Activated CD8-positive, alpha-beta T cell treated with anti-CD3 and anti-CD28 coated beads, Interleukin-2, amount 10 ng/mL, durations not matched to agents 7 days and 5 days (primary cell): ENCODE measurements around the gene COX5A. TPM values are rescaled to one million over a fixed set of nuclear protein-coding genes. Genes with fewer than 3 reads are reported as not detected.
A peak's percentile ranks its signal among the peaks of the same experiment; 100 is the strongest.
"Not testable (repeated sequence)": the region's sequence is repeated elsewhere in the genome, so short reads cannot be mapped to it uniquely, and the experiment has no call there.

Source experiments
- ATAC-seq: fragments of 150-1000 bp; cut with Tn5 transposase; one replicate; pipeline ENCODE4 v1.10.0; 2021; ENCODE audit warnings: moderate library complexity
- CTCF ChIA-PET: fragments of 350-600 bp; sonication (Branson Sonifier 250); formaldehyde crosslinking; loops from one replicate; lab custom pipeline; 2021; ENCODE audit warnings: antibody characterized with exemption; lab: Charles Lee
- POLR2A ChIA-PET: fragments of 350-600 bp; sonication (Branson Sonifier 250); formaldehyde crosslinking; loops from one replicate; lab custom pipeline; 2021; ENCODE audit warnings: antibody characterized with exemption; lab: Charles Lee
- DNase-seq: peaks from one replicate; pipeline ENCODE4 v3.0.0-alpha.2; 2020
- H3K27ac Mint-ChIP-seq: one replicate; pipeline ENCODE4 v1.8.0; 2021; ENCODE audit warnings: mild to moderate bottlenecking, mixed read lengths
- H3K27me3 Mint-ChIP-seq: one replicate; pipeline ENCODE4 v1.8.0; 2021; ENCODE audit warnings: low read depth, mixed read lengths
- H3K36me3 Mint-ChIP-seq: one replicate; pipeline ENCODE4 v1.8.0; 2021; ENCODE audit warnings: low read depth, mixed read lengths
- H3K4me1 Mint-ChIP-seq: one replicate; pipeline ENCODE4 v1.8.0; 2021; ENCODE audit warnings: low read depth, mixed read lengths
- H3K4me3 Mint-ChIP-seq: one replicate; pipeline ENCODE4 v1.8.0; 2021; ENCODE audit warnings: mild to moderate bottlenecking, mixed read lengths
- H3K9me3 Mint-ChIP-seq: one replicate; pipeline ENCODE4 v1.8.0; 2022; ENCODE audit warnings: mixed read lengths; ENCODE audit not compliant: insufficient read depth
- total RNA-seq, 2 experiments: library from RNA; stranded (reverse); gene quantifications; one replicate each; pipeline ENCODE4 v1.2.3, GENCODE V29; 2021

COX5A gene
- total RNA-seq, 2 experiments from 2014 or later: 305 to 313 TPM

DNA sequence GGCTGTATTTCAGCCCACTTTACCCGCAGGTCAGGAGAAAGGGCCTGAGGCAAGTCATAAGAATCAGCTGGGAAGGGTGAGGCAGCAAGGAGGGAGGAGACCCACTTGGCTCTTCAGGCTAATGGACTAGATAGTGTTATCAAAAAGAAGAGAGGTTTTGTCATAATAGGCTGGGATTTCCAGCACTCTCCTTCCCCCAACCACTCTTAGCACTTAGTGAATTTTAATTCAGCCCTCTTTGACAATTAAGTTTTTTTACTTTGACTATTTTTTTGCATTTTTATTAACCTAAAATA lies 47.3 kb downstream of the COX5A start:
- no peak for ATAC-seq
- Mint-ChIP-seq H3K36me3 (peaks cover 36% of the 10 kb centered on the region), H3K27ac (peak overlapping the region; percentile 89), H3K4me1 (peaks cover 52% of the 10 kb centered on the region), H3K27me3 (no peaks in the 10 kb centered on the region), H3K9me3 (no peaks in the 10 kb centered on the region), H3K4me3 (peak overlapping the region; percentile 91)
- DNase-seq: no peak
- ChIA-PET POLR2A (interaction anchor here (1.5 kb wide), 1 partner anchor 107 kb away, joined by 3 read pairs; no protein-coding TSS in a partner anchor), CTCF (interaction anchor here (1.3 to 2.8 kb wide), 2 partner anchors 11 to 34 kb away, joined by 3 to 40 read pairs; no protein-coding TSS in a partner anchor)

DNA sequence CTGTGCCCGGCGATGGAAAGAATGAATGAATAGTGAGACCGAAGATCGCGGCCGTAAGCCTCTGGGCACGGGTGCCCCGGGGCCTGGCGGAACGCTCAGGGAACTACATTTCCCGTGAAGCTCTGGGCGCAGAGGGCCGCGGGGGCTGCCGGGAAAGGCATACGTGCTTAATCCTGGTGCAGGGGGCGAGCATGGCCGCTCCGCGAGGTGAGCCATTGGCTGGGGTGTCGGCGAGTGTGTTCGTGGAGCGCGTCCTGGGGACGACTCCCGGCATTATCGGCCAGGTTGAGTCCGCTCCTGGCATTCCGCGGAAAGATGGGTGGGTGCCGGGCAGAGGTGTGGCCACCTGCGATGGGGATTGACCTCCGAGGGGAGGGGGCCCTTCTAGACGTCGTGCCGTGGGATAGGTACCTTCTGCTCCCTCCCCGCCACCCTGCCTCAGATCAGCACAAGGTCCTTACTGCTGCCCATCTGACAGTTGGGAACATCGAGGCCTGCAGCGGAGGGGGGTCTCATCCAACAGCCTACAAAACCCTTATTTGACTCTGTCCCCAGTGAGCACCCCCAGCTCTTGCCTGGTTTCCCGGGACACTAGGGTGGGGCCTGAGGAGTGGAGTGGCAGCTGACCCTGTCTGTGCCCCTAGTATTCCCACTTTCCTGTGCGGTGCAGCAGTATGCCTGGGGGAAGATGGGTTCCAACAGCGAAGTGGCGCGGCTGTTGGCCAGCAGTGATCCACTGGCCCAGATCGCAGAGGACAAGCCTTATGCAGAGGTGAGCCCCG lies 47.8 kb downstream of the COX5A start, which contains the start of gene MPI:
Gene MPI (plus strand): TSS at position 160 of the 782 bp plus-strand sequence. CDS start 32 bp downstream, at position 192.
- ChIA-PET POLR2A (interaction anchor here (0.8 to 2.0 kb wide), 4 partner anchors 12 to 113 kb away, joined by 3 to 11 read pairs (median 4); no protein-coding TSS in a partner anchor), CTCF (interaction anchor here (0.6 to 2.8 kb wide), 5 partner anchors 11 to 121 kb away, joined by 3 to 40 read pairs (median 3); partner anchors contain the start of gene FAM219B)
- Mint-ChIP-seq H3K27ac (peak within 1 kb of the TSS; percentile 89), H3K9me3 (no peaks in the 10 kb centered on the region), H3K36me3 (peaks cover 32% of the 10 kb centered on the region), H3K4me3 (peak within 1 kb of the TSS; percentile 91), H3K4me1 (peaks cover 50% of the 10 kb centered on the region), H3K27me3 (no peaks in the 10 kb centered on the region)
- peak; percentile 97 for ATAC-seq
- peak; percentile 90 for DNase-seq

DNA sequence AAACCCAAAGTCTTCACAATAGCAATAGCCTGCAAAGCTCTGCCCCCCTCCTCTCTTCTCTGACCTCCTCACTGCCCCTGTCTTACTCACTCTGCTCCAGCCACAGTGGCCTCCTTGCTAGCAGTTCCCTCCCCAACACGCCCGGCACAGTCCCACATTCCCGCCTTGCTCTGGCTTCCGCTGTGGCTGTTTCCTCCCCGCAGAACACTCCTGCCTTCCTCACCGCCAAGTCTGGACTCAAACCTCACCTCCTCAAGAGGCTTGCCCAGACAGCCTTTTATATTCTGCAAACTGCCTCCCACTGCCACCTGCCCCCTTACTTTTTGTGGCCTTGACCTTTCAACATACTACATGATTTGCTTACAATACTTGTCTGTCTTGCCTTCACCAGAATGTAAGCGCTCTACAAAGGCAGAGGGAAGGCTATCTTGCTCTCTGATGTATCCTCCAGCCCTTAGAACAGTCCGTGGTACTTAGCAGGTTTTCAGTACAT lies 48.4 kb downstream of the COX5A start:
- H3K27ac Mint-ChIP-seq: peak overlapping the region; percentile 89
- no peaks in the 10 kb centered on the region for H3K9me3 Mint-ChIP-seq
- ATAC-seq (peak; percentile 10), DNase-seq (peak; percentile 30)
- no peaks in the 10 kb centered on the region for H3K27me3 Mint-ChIP-seq
- H3K4me1 Mint-ChIP-seq: peaks cover 56% of the 10 kb centered on the region
- peak overlapping the region; percentile 91 for H3K4me3 Mint-ChIP-seq
- ChIA-PET POLR2A (interaction anchor here (0.8 to 2.0 kb wide), 5 partner anchors 11 to 112 kb away, joined by 3 to 11 read pairs (median 5); no protein-coding TSS in a partner anchor), CTCF (interaction anchor here (0.6 to 2.8 kb wide), 4 partner anchors 12 to 121 kb away, joined by 3 to 40 read pairs (median 3); partner anchors contain the start of gene FAM219B)
- peaks cover 30% of the 10 kb centered on the region for H3K36me3 Mint-ChIP-seq

GRCh38 chr15:74888716-74889115 lies 49.2 kb downstream of the COX5A start:
- ChIA-PET CTCF (interaction anchor here (0.7 to 2.8 kb wide), 2 partner anchors 12 to 118 kb away, joined by 3 to 40 read pairs; no protein-coding TSS in a partner anchor), POLR2A (interaction anchor here (0.7 to 2.0 kb wide), 3 partner anchors 11 to 69 kb away, joined by 4 to 11 read pairs (median 5); no protein-coding TSS in a partner anchor)
- no peaks in the 10 kb centered on the region for H3K27me3 Mint-ChIP-seq
- DNase-seq (no peak), ATAC-seq (no peak)
- H3K27ac Mint-ChIP-seq: peak overlapping the region; percentile 50
- H3K4me3 Mint-ChIP-seq: peak overlapping the region; percentile 91
- H3K4me1 Mint-ChIP-seq: peaks cover 59% of the 10 kb centered on the region
- H3K9me3 Mint-ChIP-seq: no peaks in the 10 kb centered on the region
- peaks cover 28% of the 10 kb centered on the region for H3K36me3 Mint-ChIP-seq

DNA sequence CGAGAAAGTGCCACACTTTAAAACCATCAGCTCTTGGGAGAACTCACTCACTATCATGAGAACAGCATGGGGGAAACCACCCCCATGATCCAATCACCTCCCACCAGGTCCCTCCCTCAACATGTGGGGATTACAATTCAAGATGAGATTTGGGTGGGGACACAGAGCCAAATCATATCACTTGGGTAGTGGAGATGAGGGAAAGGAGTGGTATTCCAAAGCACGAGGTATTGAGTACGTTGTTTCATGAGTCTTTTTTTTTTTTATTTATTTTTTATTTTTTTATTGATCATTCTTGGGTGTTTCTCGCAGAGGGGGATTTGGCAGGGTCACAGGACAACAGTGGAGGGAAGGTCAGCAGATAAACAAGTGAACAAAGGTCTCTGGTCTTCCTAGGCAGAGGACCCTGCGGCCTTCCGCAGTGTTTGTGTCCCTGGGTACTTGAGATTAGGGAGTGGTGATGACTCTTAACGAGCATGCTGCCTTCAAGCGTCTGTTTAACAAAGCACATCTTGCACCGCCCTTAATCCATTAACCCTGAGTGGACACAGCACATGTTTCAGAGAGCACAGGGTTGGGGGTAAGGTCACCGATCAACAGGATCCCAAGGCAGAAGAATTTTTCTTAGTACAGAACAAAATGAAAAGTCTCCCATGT lies 50.2 kb downstream of the COX5A start:
- H3K27me3 Mint-ChIP-seq, DNase-seq, H3K27ac Mint-ChIP-seq, H3K4me3 Mint-ChIP-seq, ATAC-seq, H3K9me3 Mint-ChIP-seq: not testable (repeated sequence)
- ChIA-PET POLR2A (interaction anchor here (0.6 kb wide), 2 partner anchors 14 to 30 kb away, joined by 3 to 5 read pairs; no protein-coding TSS in a partner anchor), CTCF (interaction anchor here (0.7 to 2.8 kb wide), 4 partner anchors 14 to 315 kb away, joined by 3 to 40 read pairs (median 4); no protein-coding TSS in a partner anchor)
- H3K4me1 Mint-ChIP-seq: peaks cover 54% of the 10 kb centered on the region
- peaks cover 19% of the 10 kb centered on the region for H3K36me3 Mint-ChIP-seq

DNA sequence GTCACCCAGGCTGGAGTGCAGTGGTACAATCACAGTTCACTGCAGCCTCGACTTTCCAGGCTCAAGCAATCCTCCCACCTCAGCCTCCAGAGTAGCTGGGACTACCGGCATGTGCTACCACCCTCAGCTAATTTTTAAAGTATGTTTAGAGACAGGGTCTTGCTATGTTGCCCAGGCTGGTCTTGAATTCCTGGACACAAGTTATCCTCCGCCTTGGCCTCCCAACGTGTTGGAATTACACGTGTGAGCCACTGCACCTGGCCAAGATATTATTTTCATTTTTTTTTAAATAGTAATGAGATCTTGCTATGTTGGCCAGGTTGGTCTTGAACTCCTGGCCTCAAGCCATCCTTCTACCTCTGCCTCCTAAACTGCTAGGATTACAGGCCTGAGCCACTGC lies 52.4 kb downstream of the COX5A start:
- CTCF ChIA-PET: interaction anchor here (3.9 kb wide), 1 partner anchor 15 kb away, joined by 41 read pairs; no protein-coding TSS in a partner anchor
- no peak for ATAC-seq
- H3K4me3 Mint-ChIP-seq: no peak overlapping the region
- no peaks in the 10 kb centered on the region for H3K9me3 Mint-ChIP-seq
- peaks cover 7% of the 10 kb centered on the region for H3K36me3 Mint-ChIP-seq
- H3K27me3 Mint-ChIP-seq: peaks cover 4% of the 10 kb centered on the region
- H3K27ac Mint-ChIP-seq: no peak overlapping the region
- H3K4me1 Mint-ChIP-seq: peaks cover 33% of the 10 kb centered on the region
- no peak for DNase-seq
- POLR2A ChIA-PET: interaction anchor here (0.7 kb wide), 1 partner anchor 733 kb away, joined by 3 read pairs; no protein-coding TSS in a partner anchor

GRCh38 chr15:74884428-74885223 lies 53.2 kb downstream of the COX5A start:
- ChIA-PET CTCF (interaction anchor here (0.6 to 3.9 kb wide), 6 partner anchors 9 to 114 kb away, joined by 3 to 41 read pairs (median 4); no protein-coding TSS in a partner anchor), POLR2A (interaction anchor here (0.7 kb wide), 1 partner anchor 32 kb away, joined by 8 read pairs; no protein-coding TSS in a partner anchor)
- Mint-ChIP-seq H3K27ac (peak overlapping the region; percentile 30), H3K27me3 (peaks cover 4% of the 10 kb centered on the region), H3K4me1 (peaks cover 27% of the 10 kb centered on the region), H3K9me3 (no peaks in the 10 kb centered on the region), H3K4me3 (no peak overlapping the region), H3K36me3 (peaks cover 4% of the 10 kb centered on the region)
- no peak for ATAC-seq
- DNase-seq: no peak

DNA sequence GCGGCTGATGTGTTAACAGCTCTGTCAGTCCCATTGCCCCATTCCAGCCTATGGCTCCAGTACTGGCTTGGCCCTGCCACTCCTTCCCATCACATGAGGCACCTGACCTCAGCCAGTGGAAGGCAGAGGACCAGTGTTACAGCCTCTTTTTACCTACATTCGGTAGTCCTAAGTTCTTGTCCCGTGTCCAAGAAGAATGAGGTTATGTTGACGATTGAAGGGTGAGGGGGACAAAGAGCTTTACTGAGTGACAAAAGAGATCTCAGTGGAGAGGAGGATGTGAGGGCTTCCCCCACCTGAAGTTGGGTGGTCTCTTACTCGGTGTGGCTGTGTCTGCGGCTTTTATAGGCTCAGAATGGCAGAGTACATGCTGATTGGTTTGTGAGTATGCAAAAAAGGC lies 55.3 kb downstream of the COX5A start:
- peaks cover 4% of the 10 kb centered on the region for H3K36me3 Mint-ChIP-seq
- H3K4me1 Mint-ChIP-seq: peaks cover 20% of the 10 kb centered on the region
- H3K27ac Mint-ChIP-seq: no peak overlapping the region
- CTCF ChIA-PET: interaction anchor here (0.8 to 3.9 kb wide), 3 partner anchors 12 to 111 kb away, joined by 3 to 41 read pairs (median 11); no protein-coding TSS in a partner anchor
- DNase-seq: no peak
- H3K9me3 Mint-ChIP-seq: no peaks in the 10 kb centered on the region
- POLR2A ChIA-PET: no interaction called here
- H3K27me3 Mint-ChIP-seq: peaks cover 4% of the 10 kb centered on the region
- ATAC-seq: no peak
- H3K4me3 Mint-ChIP-seq: no peak overlapping the region

DNA sequence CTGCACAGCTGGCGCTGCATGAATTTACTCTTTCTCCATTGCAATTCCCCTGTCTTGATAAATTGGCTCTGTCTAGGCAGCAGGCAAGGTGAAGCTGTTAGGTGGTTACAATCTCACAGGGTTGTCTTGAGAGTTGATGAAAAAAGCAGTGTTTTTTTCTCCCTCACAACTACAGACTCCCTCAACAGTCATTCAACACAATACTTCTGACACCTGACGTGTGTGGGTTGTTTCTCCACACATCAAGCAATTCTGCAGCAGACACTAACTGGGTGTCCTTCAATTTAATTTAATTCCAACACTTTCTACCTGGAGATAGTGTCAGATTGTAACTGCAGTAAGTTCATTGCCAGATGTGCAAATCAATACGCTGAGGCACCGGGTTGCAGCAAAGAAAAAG lies 59.6 kb downstream of the COX5A start:
- H3K4me1 Mint-ChIP-seq: peaks cover 8% of the 10 kb centered on the region
- POLR2A ChIA-PET: no interaction called here
- DNase-seq (no peak), ATAC-seq (no peak)
- peaks cover 4% of the 10 kb centered on the region for H3K36me3 Mint-ChIP-seq
- CTCF ChIA-PET: interaction anchor here (3.8 kb wide), 1 partner anchor 24 kb away, joined by 15 read pairs; no protein-coding TSS in a partner anchor
- no peak overlapping the region for H3K4me3 Mint-ChIP-seq
- no peak overlapping the region for H3K27ac Mint-ChIP-seq
- no peaks in the 10 kb centered on the region for H3K9me3 Mint-ChIP-seq
- peaks cover 10% of the 10 kb centered on the region for H3K27me3 Mint-ChIP-seq

DNA sequence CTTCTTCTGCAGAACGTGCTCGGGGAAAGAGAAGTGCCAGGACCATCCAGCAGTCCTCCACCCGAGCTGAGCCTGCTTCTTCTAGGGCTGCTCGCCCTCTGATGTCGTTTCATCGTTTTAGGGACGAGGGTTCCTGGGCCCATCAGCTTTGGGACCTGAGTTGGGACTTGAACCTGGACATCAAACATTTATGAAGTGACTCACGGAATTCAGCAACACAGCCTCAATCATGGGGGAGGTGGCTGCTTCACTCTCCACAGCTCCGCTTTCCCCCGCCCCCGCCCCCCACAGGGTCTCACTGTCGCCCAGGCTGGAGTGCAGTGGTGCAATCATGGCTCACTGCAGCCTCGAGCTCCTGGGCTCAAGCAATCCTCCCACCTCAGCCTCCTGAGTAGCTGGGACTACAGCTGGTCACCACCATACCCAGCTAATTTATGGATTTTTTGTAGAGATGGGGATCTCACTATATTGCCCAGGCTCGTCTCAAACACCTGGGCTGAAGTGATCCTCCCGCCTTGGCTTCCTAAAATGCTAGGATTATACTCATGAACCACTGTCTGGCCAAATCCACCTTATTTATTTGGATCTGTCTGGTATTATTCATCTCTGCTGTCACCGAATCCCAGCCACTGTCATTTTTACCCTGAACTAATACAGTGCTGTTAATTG lies 64.0 kb downstream of the COX5A start:
- H3K27me3 Mint-ChIP-seq: peaks cover 6% of the 10 kb centered on the region
- ChIA-PET CTCF (interaction anchor here (0.9 to 4.1 kb wide), 4 partner anchors 10 to 30 kb away, joined by 3 to 26 read pairs (median 4); no protein-coding TSS in a partner anchor), POLR2A (interaction anchor here (0.6 to 1.6 kb wide), 7 partner anchors 14 to 87 kb away, joined by 3 to 5 read pairs (median 4); partner anchors contain the start of gene COX5A)
- peaks cover 24% of the 10 kb centered on the region for H3K36me3 Mint-ChIP-seq
- peaks cover 37% of the 10 kb centered on the region for H3K4me1 Mint-ChIP-seq
- no peaks in the 10 kb centered on the region for H3K9me3 Mint-ChIP-seq
- H3K27ac Mint-ChIP-seq: peak overlapping the region; percentile 94
- H3K4me3 Mint-ChIP-seq: peak overlapping the region; percentile 99
- peak; percentile 4 for ATAC-seq
- DNase-seq: peak; percentile 52
